ENCODE data around the gene CPLANE2. TPM values are rescaled to one million over a fixed set of nuclear protein-coding genes. Genes with fewer than 3 reads are reported as not detected.

CPLANE2 gene
- total and polyA plus RNA-seq, 3 experiments from 2014 or later, result 2.6 to 5.6 (median 5.2) TPM

GRCh38 chr1:16186655-16187235 lies 50.2 kb downstream of the CPLANE2 start:
- Histone ChIP-seq H3K4me1 (ENCODE audit: insufficient read depth, low read length) (no peaks in the 10 kb centered on the region), H3K27me3 (ENCODE audit: insufficient read depth, low read length, poor library complexity, severe bottlenecking) (no peaks in the 10 kb centered on the region), H3K4me3 (ENCODE audit: low read length) (no peak overlapping the region), H3K36me3 (ENCODE audit: insufficient read depth, low read length) (no peaks in the 10 kb centered on the region), H3K27ac (ENCODE audit: low read depth, low read length) (no peak overlapping the region), H3K9me3 (ENCODE audit: low read length) (no peaks in the 10 kb centered on the region)
- no peak overlapping the region for H3K27ac Mint-ChIP-seq
- no peaks in the 10 kb centered on the region for H3K36me3 Mint-ChIP-seq
- ChIA-PET POLR2A (interaction anchor here (1.4 kb wide), 1 partner anchor 108 kb away, joined by 4 read pairs; no protein-coding TSS in a partner anchor), CTCF (interaction anchor here (0.6 to 8.7 kb wide), 13 partner anchors 8 to 395 kb away, joined by 3 to 196 read pairs (median 4); partner anchors contain the start of genes EPHA2 and FAM131C)
- no peaks in the 10 kb centered on the region for H3K9me3 Mint-ChIP-seq
- DNase-seq, result no peak
- H3K27me3 Mint-ChIP-seq, result peaks cover 2 to 13% of the 10 kb centered on the region in 2 donors
- no peak overlapping the region for H3K4me3 Mint-ChIP-seq
- peaks cover 0 to 5% (median 4%) of the 10 kb centered on the region in 3 donors for H3K4me1 Mint-ChIP-seq

GRCh38 chr1:16184557-16185303 lies 52.3 kb downstream of the CPLANE2 start:
- no peaks in the 10 kb centered on the region for H3K4me1 ChIP-seq (ENCODE audit: insufficient read depth, low read length)
- Mint-ChIP-seq H3K4me3 (no peak overlapping the region), H3K36me3 (no peaks in the 10 kb centered on the region), H3K27ac (no peak overlapping the region), H3K27me3 (peaks cover 2 to 10% of the 10 kb centered on the region in 2 donors), H3K4me1 (peaks cover 0 to 5% (median 4%) of the 10 kb centered on the region in 3 donors), H3K9me3 (no peaks in the 10 kb centered on the region)
- H3K27ac ChIP-seq (ENCODE audit: low read depth, low read length), result no peak overlapping the region
- ChIA-PET POLR2A (no interaction called here), CTCF (interaction anchor here (1.5 to 8.7 kb wide), 2 partner anchors 59 to 104 kb away, joined by 4 to 196 read pairs; no protein-coding TSS in a partner anchor)
- H3K36me3 ChIP-seq (ENCODE audit: insufficient read depth, low read length), result no peaks in the 10 kb centered on the region
- DNase-seq, result no peak
- no peaks in the 10 kb centered on the region for H3K27me3 ChIP-seq (ENCODE audit: insufficient read depth, low read length, poor library complexity, severe bottlenecking)
- no peak overlapping the region for H3K4me3 ChIP-seq (ENCODE audit: low read length)
- no peaks in the 10 kb centered on the region for H3K9me3 ChIP-seq (ENCODE audit: low read length)

GRCh38 chr1:16183765-16184556 lies 53.0 kb downstream of the CPLANE2 start:
- Histone ChIP-seq H3K9me3 (ENCODE audit: low read length) (no peaks in the 10 kb centered on the region), H3K36me3 (ENCODE audit: insufficient read depth, low read length) (no peaks in the 10 kb centered on the region), H3K27ac (ENCODE audit: low read depth, low read length) (no peak overlapping the region), H3K4me1 (ENCODE audit: insufficient read depth, low read length) (no peaks in the 10 kb centered on the region), H3K4me3 (ENCODE audit: low read length) (no peak overlapping the region), H3K27me3 (ENCODE audit: insufficient read depth, low read length, poor library complexity, severe bottlenecking) (no peaks in the 10 kb centered on the region)
- CTCF ChIA-PET, result interaction anchor here (8.7 kb wide), 1 partner anchor 103 kb away, joined by 196 read pairs; no protein-coding TSS in a partner anchor
- POLR2A ChIA-PET, result no interaction called here
- no peak overlapping the region for H3K27ac Mint-ChIP-seq
- no peaks in the 10 kb centered on the region for H3K36me3 Mint-ChIP-seq
- H3K27me3 Mint-ChIP-seq, result peaks cover 2 to 5% of the 10 kb centered on the region in 2 donors
- DNase-seq, result no peak
- H3K9me3 Mint-ChIP-seq, result no peaks in the 10 kb centered on the region
- peaks cover 0 to 5% (median 4%) of the 10 kb centered on the region in 3 donors for H3K4me1 Mint-ChIP-seq
- no peak overlapping the region for H3K4me3 Mint-ChIP-seq

GRCh38 chr1:16183179-16183578 lies 53.8 kb downstream of the CPLANE2 start:
- no peak for DNase-seq
- no peak overlapping the region for H3K27ac Mint-ChIP-seq
- peaks cover 0 to 5% (median 4%) of the 10 kb centered on the region in 3 donors for H3K4me1 Mint-ChIP-seq
- H3K4me3 ChIP-seq (ENCODE audit: low read length), result no peak overlapping the region
- no peaks in the 10 kb centered on the region for H3K9me3 ChIP-seq (ENCODE audit: low read length)
- H3K9me3 Mint-ChIP-seq, result no peaks in the 10 kb centered on the region
- ChIA-PET CTCF (interaction anchor here (0.9 kb wide), 1 partner anchor 101 kb away, joined by 5 read pairs; no protein-coding TSS in a partner anchor), POLR2A (no interaction called here)
- H3K27ac ChIP-seq (ENCODE audit: low read depth, low read length), result no peak overlapping the region
- H3K36me3 Mint-ChIP-seq, result no peaks in the 10 kb centered on the region
- no peaks in the 10 kb centered on the region for H3K27me3 ChIP-seq (ENCODE audit: insufficient read depth, low read length, poor library complexity, severe bottlenecking)
- H3K36me3 ChIP-seq (ENCODE audit: insufficient read depth, low read length), result no peaks in the 10 kb centered on the region
- H3K4me1 ChIP-seq (ENCODE audit: insufficient read depth, low read length), result no peaks in the 10 kb centered on the region
- H3K4me3 Mint-ChIP-seq, result no peak overlapping the region
- H3K27me3 Mint-ChIP-seq, result peaks cover 1 to 3% of the 10 kb centered on the region in 2 donors

GRCh38 chr1:16181887-16182719 lies 54.9 kb downstream of the CPLANE2 start:
- H3K9me3 Mint-ChIP-seq, result no peaks in the 10 kb centered on the region
- H3K27ac Mint-ChIP-seq, result peak overlapping the region in 1 of 8 donors; percentile 17
- H3K36me3 Mint-ChIP-seq, result no peaks in the 10 kb centered on the region
- H3K4me1 Mint-ChIP-seq, result no peaks in the 10 kb centered on the region
- peaks cover 0 to 3% of the 10 kb centered on the region in 2 donors for H3K27me3 Mint-ChIP-seq
- Histone ChIP-seq H3K27ac (ENCODE audit: low read depth, low read length) (no peak overlapping the region), H3K36me3 (ENCODE audit: insufficient read depth, low read length) (no peaks in the 10 kb centered on the region), H3K4me3 (ENCODE audit: low read length) (no peak overlapping the region), H3K4me1 (ENCODE audit: insufficient read depth, low read length) (no peaks in the 10 kb centered on the region), H3K27me3 (ENCODE audit: insufficient read depth, low read length, poor library complexity, severe bottlenecking) (no peaks in the 10 kb centered on the region), H3K9me3 (ENCODE audit: low read length) (no peaks in the 10 kb centered on the region)
- CTCF ChIA-PET, result interaction anchor here (0.9 to 1.7 kb wide), 3 partner anchors 100 to 103 kb away, joined by 3 to 8 read pairs (median 5); no protein-coding TSS in a partner anchor
- POLR2A ChIA-PET, result no interaction called here
- H3K4me3 Mint-ChIP-seq, result no peak overlapping the region
- no peak for DNase-seq

Other genes starting within 250 kb of the CPLANE2 start
- not detected for gene SRARP, start 232.9 kb downstream of the CPLANE2 start, total RNA-seq
- not detected for gene SRARP, start 232.9 kb downstream of the CPLANE2 start, polyA plus RNA-seq
- not detected for gene HSPB7, start 219.1 kb downstream of the CPLANE2 start, total RNA-seq
- not detected for gene HSPB7, start 219.1 kb downstream of the CPLANE2 start, polyA plus RNA-seq
- not detected for gene CLCNKA, start 215.1 kb downstream of the CPLANE2 start, total RNA-seq
- gene CLCNKA, start 215.1 kb downstream of the CPLANE2 start, polyA plus RNA-seq, result not detected
- gene CLCNKB, start 193.4 kb downstream of the CPLANE2 start, total RNA-seq, result not detected
- gene CLCNKB, start 193.4 kb downstream of the CPLANE2 start, polyA plus RNA-seq, result not detected
- gene FAM131C, start 163.5 kb downstream of the CPLANE2 start, total RNA-seq, result under 1 TPM; 0.62 to 0.66 TPM
- gene FAM131C, start 163.5 kb downstream of the CPLANE2 start, polyA plus RNA-seq, result not detected
- not detected for gene EPHA2, start 81.1 kb downstream of the CPLANE2 start, total RNA-seq
- not detected for gene EPHA2, start 81.1 kb downstream of the CPLANE2 start, polyA plus RNA-seq
- 1 to 10 TPM; 6.8 to 7.8 TPM for gene ARHGEF19, start 24.5 kb downstream of the CPLANE2 start, total RNA-seq
- gene ARHGEF19, start 24.5 kb downstream of the CPLANE2 start, polyA plus RNA-seq, result 12.7 TPM
- 10 to 100 TPM; 15.7 to 16.9 TPM for gene FBXO42, start 115.3 kb upstream of the CPLANE2 start, total RNA-seq
- 23.8 TPM for gene FBXO42, start 115.3 kb upstream of the CPLANE2 start, polyA plus RNA-seq
- 100 to 1,000 TPM; 208 to 216 TPM for gene SZRD1, start 130.1 kb upstream of the CPLANE2 start, total RNA-seq
- gene SZRD1, start 130.1 kb upstream of the CPLANE2 start, polyA plus RNA-seq, result 49.2 TPM
- not detected for gene SPATA21, start 200.2 kb upstream of the CPLANE2 start, total RNA-seq
- gene SPATA21, start 200.2 kb upstream of the CPLANE2 start, polyA plus RNA-seq, result not detected
- gene NECAP2, start 203.5 kb upstream of the CPLANE2 start, total RNA-seq, result 10 to 100 TPM; 79.4 to 80.5 TPM
- 170 TPM for gene NECAP2, start 203.5 kb upstream of the CPLANE2 start, polyA plus RNA-seq

All from CD8-positive, alpha-beta memory T cell (primary cell).